CD4-positive, alpha-beta memory T cell (primary cell): ENCODE data around the gene ADGRG2. TPM values are rescaled to one million over a fixed set of nuclear protein-coding genes. Genes with fewer than 3 reads are reported as not detected.

Experiments
- CTCF ChIA-PET: fragments of 350-600 bp; sonication (Branson Sonifier 250); formaldehyde crosslinking; loops from one replicate; lab custom pipeline; 2021; ENCODE audit warnings: inconsistent platforms; ENCODE audit not compliant: partially characterized antibody; lab: Charles Lee
- POLR2A ChIA-PET: fragments of 350-600 bp; sonication (Branson Sonifier 250); formaldehyde crosslinking; loops from one replicate; lab custom pipeline; 2021; ENCODE audit not compliant: partially characterized antibody; lab: Charles Lee
- DNase-seq, 5 donors: peaks; one replicate each; pipeline versions ENCODE4 v3.0.0 to v3.0.0-alpha.2; 2020 to 2022; ENCODE audit warnings: mixed read lengths in 1 of 5
- H3K27ac ChIP-seq: one replicate; pipeline ENCODE4 v1.7.0; 2013; ENCODE audit warnings: low read depth, low read length
- H3K27me3 ChIP-seq: 2 replicates; pipeline ENCODE4 v1.7.0; 2013; ENCODE audit warnings: mild to moderate bottlenecking, low read length, moderate library complexity; ENCODE audit not compliant: insufficient read depth
- H3K36me3 ChIP-seq: 2 replicates; pipeline ENCODE4 v1.7.0; 2013; ENCODE audit warnings: mild to moderate bottlenecking, low read length, moderate library complexity; ENCODE audit not compliant: insufficient read depth
- H3K4me1 ChIP-seq: 2 replicates; pipeline ENCODE4 v1.7.0; 2013; ENCODE audit warnings: mild to moderate bottlenecking, low read length, moderate library complexity; ENCODE audit not compliant: insufficient read depth
- H3K4me3 ChIP-seq, 2 donors: one replicate each; pipeline ENCODE4 v1.7.0; 2013; ENCODE audit warnings: low read length in 2 of 2, mild to moderate bottlenecking in 1 of 2
- H3K9me3 ChIP-seq, 2 donors: one replicate each; pipeline ENCODE4 v1.7.0; 2013; ENCODE audit warnings: low read length in 2 of 2, control low read depth in 1 of 2; ENCODE audit not compliant: control insufficient read depth in 1 of 2
- H3K27ac Mint-ChIP-seq, 7 donors: one replicate each; pipeline ENCODE4 v1.8.0; 2020 to 2021; ENCODE audit warnings: mixed read lengths in 7 of 7, mild to moderate bottlenecking in 6 of 7, inconsistent platforms in 3 of 7, moderate library complexity in 3 of 7
- H3K27me3 Mint-ChIP-seq, 2 donors: one replicate each; pipeline ENCODE4 v1.8.0; 2020 to 2021; ENCODE audit warnings: mixed read lengths in 2 of 2
- H3K36me3 Mint-ChIP-seq, 2 donors: one replicate each; pipeline ENCODE4 v1.8.0; 2020 to 2021; ENCODE audit warnings: mixed read lengths in 2 of 2, inconsistent platforms in 1 of 2, mild to moderate bottlenecking in 1 of 2
- H3K4me1 Mint-ChIP-seq, 4 donors: one replicate each; pipeline ENCODE4 v1.8.0; 2020 to 2021; ENCODE audit warnings: mixed read lengths in 4 of 4, mild to moderate bottlenecking in 1 of 4
- H3K4me3 Mint-ChIP-seq, 8 donors: one replicate each; pipeline ENCODE4 v1.8.0; 2020 to 2021; ENCODE audit warnings: mixed read lengths in 8 of 8, mild to moderate bottlenecking in 7 of 8, moderate library complexity in 6 of 8, inconsistent platforms in 3 of 8
- H3K9me3 Mint-ChIP-seq, 8 donors: one replicate each; pipeline ENCODE4 v1.8.0; 2020 to 2021; ENCODE audit warnings: mixed read lengths in 8 of 8, mild to moderate bottlenecking in 5 of 8, inconsistent platforms in 3 of 8, moderate library complexity in 1 of 8
- intact Hi-C: fragments of 100-400 bp; cut with micrococcal nuclease; formaldehyde crosslinking; loops from one replicate; pipeline ENCODE4 v1.15.1; 2023
- polyA plus RNA-seq, 2 donors: library from polyadenylated mRNA; unstranded; fragments of 300-500 nt; fragmentation: Illumina TruSeq; gene quantifications; one replicate each; pipeline ENCODE4 v1.2.3, GENCODE V29; 2021
- total RNA-seq, 2 experiments: library from RNA; stranded (reverse); gene quantifications; one replicate each; pipeline ENCODE4 v1.2.3, GENCODE V29; 2021

The ADGRG2 gene
- total and polyA plus RNA-seq, 4 experiments from 2014 or later, result not detected

- intact Hi-C loops, result no loop called here
- no peak overlapping the region for H3K27ac Mint-ChIP-seq
- H3K36me3 Mint-ChIP-seq, result no peaks in the 10 kb centered on the region
- Histone ChIP-seq H3K4me3 (no peak overlapping the region), H3K27me3 (no peaks in the 10 kb centered on the region), H3K4me1 (no peaks in the 10 kb centered on the region), H3K27ac (no peak overlapping the region), H3K9me3 (no peaks in the 10 kb centered on the region), H3K36me3 (no peaks in the 10 kb centered on the region)
- peaks cover 16 to 27% (median 22%) of the 10 kb centered on the region in 4 donors for H3K4me1 Mint-ChIP-seq
- no peak for DNase-seq
- no peaks in the 10 kb centered on the region for H3K9me3 Mint-ChIP-seq
- no peak overlapping the region for H3K4me3 Mint-ChIP-seq
- POLR2A ChIA-PET, result no interaction called here
- no peaks in the 10 kb centered on the region for H3K27me3 Mint-ChIP-seq
- CTCF ChIA-PET, result no interaction called here
These were observed 159.9 kb downstream of the ADGRG2 start for GRCh38 chrX:18962329-18962728.

DNA sequence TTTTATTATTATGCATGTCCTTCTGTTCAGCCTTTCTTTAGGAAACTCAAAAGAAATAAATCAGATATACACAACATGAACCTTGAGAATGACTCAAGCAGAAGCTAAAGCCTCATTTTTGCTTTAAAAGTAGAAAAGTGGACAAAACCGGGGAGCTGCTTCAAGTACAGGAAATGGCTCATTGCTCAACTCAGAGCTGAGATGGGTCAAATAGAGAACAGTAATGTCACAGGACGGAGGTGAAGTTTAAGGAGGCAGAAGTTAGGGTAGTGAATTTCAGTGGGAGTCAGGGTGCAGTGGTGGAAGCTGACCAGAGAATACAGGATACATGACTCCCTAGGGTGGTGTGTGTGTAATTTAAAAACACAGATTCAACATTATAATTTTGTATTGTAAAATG, 160.6 kb downstream of the ADGRG2 start:
- H3K9me3 ChIP-seq, result no peaks in the 10 kb centered on the region

DNA sequence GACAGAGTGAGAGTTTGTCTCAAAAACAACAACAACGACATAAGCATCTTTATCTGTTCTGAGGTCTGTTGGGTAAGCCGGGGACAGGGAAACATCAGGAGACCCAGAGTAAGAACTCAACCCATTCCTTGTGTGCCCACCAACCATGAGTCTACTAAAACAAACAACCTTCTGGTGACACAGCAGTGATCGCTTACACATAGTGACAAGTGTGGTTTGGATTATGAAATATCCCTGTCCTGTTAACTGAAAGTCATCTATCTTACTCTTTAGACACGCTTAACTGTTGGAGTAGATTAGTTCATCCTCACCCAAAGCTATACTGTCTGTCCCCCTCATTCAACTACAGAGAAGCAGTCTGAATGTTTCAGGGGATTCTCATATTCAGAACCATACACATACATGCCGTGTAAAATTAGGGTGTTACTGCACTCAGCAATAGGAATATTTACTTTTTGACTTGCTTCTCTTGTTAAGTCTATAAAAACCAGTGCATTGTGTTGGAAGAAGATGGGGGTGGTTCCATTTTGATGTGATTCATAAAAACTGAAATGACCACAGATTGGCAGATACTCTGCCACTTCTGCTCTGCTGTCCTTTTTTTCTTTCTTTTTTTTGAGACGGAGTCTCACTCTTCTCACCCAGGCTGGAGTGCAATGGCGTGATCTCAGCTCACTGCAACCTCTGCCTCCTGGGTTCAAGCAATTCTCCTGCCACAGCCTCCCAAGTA, 165.8 kb downstream of the ADGRG2 start:
- no peak for DNase-seq
- no peaks in the 10 kb centered on the region for H3K36me3 ChIP-seq
- no peak overlapping the region for H3K4me3 ChIP-seq
- H3K27ac Mint-ChIP-seq, result no peak overlapping the region
- H3K4me1 Mint-ChIP-seq, result peaks cover 6 to 28% (median 12%) of the 10 kb centered on the region in 4 donors
- intact Hi-C loops, result no loop called here
- H3K27me3 Mint-ChIP-seq, result no peaks in the 10 kb centered on the region
- ChIA-PET POLR2A (no interaction called here), CTCF (no interaction called here)
- H3K27me3 ChIP-seq, result no peaks in the 10 kb centered on the region
- no peaks in the 10 kb centered on the region for H3K9me3 Mint-ChIP-seq
- peaks cover 1 to 7% of the 10 kb centered on the region in 2 donors for H3K36me3 Mint-ChIP-seq
- H3K27ac ChIP-seq, result no peak overlapping the region
- no peaks in the 10 kb centered on the region for H3K9me3 ChIP-seq
- no peak overlapping the region for H3K4me3 Mint-ChIP-seq
- no peaks in the 10 kb centered on the region for H3K4me1 ChIP-seq

More for the DNA sequence above, 160.6 kb downstream of the ADGRG2 start:
- H3K27ac Mint-ChIP-seq, result peak overlapping the region in 1 of 7 donors; percentile 60
- intact Hi-C loops, result no loop called here
- ChIA-PET POLR2A (no interaction called here), CTCF (no interaction called here)
- H3K4me1 Mint-ChIP-seq, result peaks cover 13 to 27% (median 21%) of the 10 kb centered on the region in 4 donors
- no peaks in the 10 kb centered on the region for H3K36me3 Mint-ChIP-seq
- H3K36me3 ChIP-seq, result no peaks in the 10 kb centered on the region
- no peaks in the 10 kb centered on the region for H3K9me3 Mint-ChIP-seq
- no peak overlapping the region for H3K4me3 Mint-ChIP-seq
- H3K27ac ChIP-seq, result no peak overlapping the region
- no peaks in the 10 kb centered on the region for H3K27me3 ChIP-seq
- H3K27me3 Mint-ChIP-seq, result no peaks in the 10 kb centered on the region
- no peak for DNase-seq
- H3K4me3 ChIP-seq, result no peak overlapping the region
- H3K4me1 ChIP-seq, result no peaks in the 10 kb centered on the region

GRCh38 chrX:18955676-18956075, 166.6 kb downstream of the ADGRG2 start:
- H3K36me3 ChIP-seq, result no peaks in the 10 kb centered on the region
- POLR2A ChIA-PET, result no interaction called here
- no peak overlapping the region for H3K27ac ChIP-seq
- Mint-ChIP-seq H3K27ac (peak overlapping the region in 1 of 7 donors; percentile 53), H3K27me3 (no peaks in the 10 kb centered on the region), H3K4me1 (peaks cover 6 to 27% (median 10%) of the 10 kb centered on the region in 4 donors), H3K36me3 (peaks cover 6 to 12% of the 10 kb centered on the region in 2 donors), H3K9me3 (no peaks in the 10 kb centered on the region), H3K4me3 (no peak overlapping the region)
- H3K4me1 ChIP-seq, result no peaks in the 10 kb centered on the region
- CTCF ChIA-PET, result no interaction called here
- DNase-seq, result no peak
- H3K9me3 ChIP-seq, result no peaks in the 10 kb centered on the region
- no peak overlapping the region for H3K4me3 ChIP-seq
- intact Hi-C loops, result no loop called here
- no peaks in the 10 kb centered on the region for H3K27me3 ChIP-seq

DNA sequence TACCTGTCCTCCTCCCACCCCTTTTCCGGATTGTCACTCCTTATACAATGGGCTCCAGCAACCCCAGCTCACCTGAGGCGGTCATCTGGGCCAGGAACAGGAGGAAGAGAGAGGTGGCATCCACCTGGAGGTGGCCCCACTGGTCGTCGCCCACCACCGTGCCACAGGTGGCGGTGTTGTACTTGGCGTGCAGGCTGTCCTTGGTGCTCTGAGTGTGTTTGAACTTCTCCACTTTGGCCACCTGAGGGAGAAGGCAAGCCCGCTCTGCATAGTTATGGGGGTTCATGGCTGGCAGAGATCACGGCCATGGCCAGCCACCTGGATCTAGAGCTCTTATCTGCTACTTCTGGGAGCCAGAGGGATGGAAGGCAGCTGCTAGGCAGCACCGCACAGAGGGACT, 171.2 kb downstream of the ADGRG2 start:
- peaks cover 0 to 17% (median 5%) of the 10 kb centered on the region in 4 donors for H3K4me1 Mint-ChIP-seq
- Histone ChIP-seq H3K27ac (no peak overlapping the region), H3K9me3 (no peaks in the 10 kb centered on the region), H3K27me3 (no peaks in the 10 kb centered on the region), H3K4me3 (no peak overlapping the region), H3K4me1 (no peaks in the 10 kb centered on the region), H3K36me3 (no peaks in the 10 kb centered on the region)
- peaks cover 16 to 35% of the 10 kb centered on the region in 2 donors for H3K36me3 Mint-ChIP-seq
- ChIA-PET CTCF (no interaction called here), POLR2A (no interaction called here)
- no peaks in the 10 kb centered on the region for H3K27me3 Mint-ChIP-seq
- intact Hi-C loops, result no loop called here
- H3K9me3 Mint-ChIP-seq, result peaks cover 0 to 2% (median 0%) of the 10 kb centered on the region in 8 donors
- DNase-seq, result no peak
- H3K27ac Mint-ChIP-seq, result no peak overlapping the region
- H3K4me3 Mint-ChIP-seq, result no peak overlapping the region

GRCh38 chrX:18949944-18950301, 172.3 kb downstream of the ADGRG2 start:
- Histone ChIP-seq H3K27me3 (no peaks in the 10 kb centered on the region), H3K4me1 (no peaks in the 10 kb centered on the region), H3K9me3 (no peaks in the 10 kb centered on the region), H3K4me3 (no peak overlapping the region), H3K27ac (no peak overlapping the region), H3K36me3 (no peaks in the 10 kb centered on the region)
- POLR2A ChIA-PET, result no interaction called here
- intact Hi-C loops, result no loop called here
- H3K27me3 Mint-ChIP-seq, result no peaks in the 10 kb centered on the region
- no peak overlapping the region for H3K27ac Mint-ChIP-seq
- CTCF ChIA-PET, result no interaction called here
- peaks cover 16 to 36% of the 10 kb centered on the region in 2 donors for H3K36me3 Mint-ChIP-seq
- H3K4me3 Mint-ChIP-seq, result no peak overlapping the region
- H3K9me3 Mint-ChIP-seq, result peaks cover 0 to 2% (median 0%) of the 10 kb centered on the region in 8 donors
- DNase-seq, result no peak
- peaks cover 0 to 13% (median 2%) of the 10 kb centered on the region in 4 donors for H3K4me1 Mint-ChIP-seq

DNA sequence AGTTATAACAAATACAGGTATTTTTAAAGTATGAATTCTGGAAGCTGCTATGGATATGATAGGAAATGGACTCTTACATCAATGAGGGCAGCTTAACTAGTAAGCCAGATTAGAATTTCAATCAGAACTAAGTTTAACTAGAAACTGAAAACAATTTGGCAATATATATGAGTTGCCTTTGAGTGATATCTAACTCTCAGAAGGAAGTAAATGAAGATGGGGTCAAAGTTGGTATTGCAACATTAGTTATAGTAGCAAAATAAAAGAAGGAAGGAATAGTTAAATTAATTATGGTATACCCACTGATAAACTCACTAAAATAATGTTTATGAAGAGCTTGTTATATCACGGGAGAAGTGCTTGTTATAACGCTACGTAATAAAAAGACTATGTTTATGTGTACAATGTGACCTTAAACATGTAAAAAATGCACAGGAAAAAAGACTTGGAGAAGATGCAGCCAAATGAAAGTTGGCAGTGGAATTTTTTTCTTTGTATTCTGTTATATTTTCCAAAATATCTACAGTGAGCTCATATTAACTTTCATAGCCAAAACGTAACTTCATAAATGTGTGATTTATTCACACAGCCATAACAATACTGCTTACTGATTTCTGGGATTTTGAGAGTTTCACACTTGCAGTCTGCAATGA, 172.9 kb downstream of the ADGRG2 start:
- peaks cover 0 to 8% (median 1%) of the 10 kb centered on the region in 4 donors for H3K4me1 Mint-ChIP-seq
- intact Hi-C loops, result no loop called here
- no peaks in the 10 kb centered on the region for H3K27me3 Mint-ChIP-seq
- Histone ChIP-seq H3K27me3 (no peaks in the 10 kb centered on the region), H3K27ac (no peak overlapping the region), H3K4me3 (no peak overlapping the region), H3K4me1 (no peaks in the 10 kb centered on the region), H3K9me3 (no peaks in the 10 kb centered on the region), H3K36me3 (no peaks in the 10 kb centered on the region)
- CTCF ChIA-PET, result no interaction called here
- peaks cover 16 to 38% of the 10 kb centered on the region in 2 donors for H3K36me3 Mint-ChIP-seq
- H3K9me3 Mint-ChIP-seq, result peaks cover 0 to 2% (median 0%) of the 10 kb centered on the region in 8 donors
- H3K4me3 Mint-ChIP-seq, result no peak overlapping the region
- peak overlapping the region in 1 of 7 donors; percentile 30 for H3K27ac Mint-ChIP-seq
- POLR2A ChIA-PET, result no interaction called here
- no peak for DNase-seq
